ENCODE measurements around the gene MIA2.
A peak's percentile ranks its signal among the peaks of the same experiment; 100 is the strongest.

The MIA2 gene

GRCh38 chr14:39381366-39381765 is 147.7 kb downstream of the MIA2 start:
- Histone ChIP-seq H3K27ac (no peak overlapping the region), H4K20me1 (no peaks in the 10 kb centered on the region), H3K27me3 (no peaks in the 10 kb centered on the region), H3K4me1 (peaks cover 0 to 9% (median 0%) of the 10 kb centered on the region in 10 experiments; a peak in 5 of 20 replicates), H3K9me3 (replicated peaks in 1 of 11) (no peaks in the 10 kb centered on the region), H3K36me3 (0 out of 22 replicates have a peak, but pooled peaks cover 0 to 4% (median 0%) of the 10 kb centered on the region in 11 experiments), H3K4me2 (no peak overlapping the region), H3K9ac (no peak overlapping the region), H3K4me3 (no peak overlapping the region)
- no peak for TF ChIP-seq Cebpa-rat (IDR thresholded peaks at IDR 0.05)

DNA sequence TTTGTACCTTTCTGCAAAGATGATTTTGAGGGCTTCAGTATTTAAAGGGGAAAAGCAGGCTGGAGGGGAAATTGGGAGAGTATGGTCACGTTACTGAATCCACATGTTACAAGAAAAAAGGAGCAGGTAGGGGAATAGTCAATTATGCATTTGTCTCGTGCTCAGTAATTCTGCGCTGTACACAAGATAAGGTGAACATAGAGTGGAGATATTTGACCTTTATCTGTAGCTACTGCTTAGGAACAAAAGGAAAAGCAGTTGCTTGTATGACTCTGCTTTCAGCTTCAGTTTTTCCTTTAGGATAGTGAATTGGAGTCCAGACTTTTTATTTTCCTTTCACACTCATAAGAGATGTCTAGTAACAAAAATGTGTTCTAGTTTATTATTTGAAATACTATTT is 148.7 kb downstream of the MIA2 start:
- Histone ChIP-seq H4K20me1 (no peaks in the 10 kb centered on the region), H3K27me3 (no peaks in the 10 kb centered on the region), H3K9me3 (replicated peaks in 1 of 11) (no peaks in the 10 kb centered on the region), H3K4me2 (no peak overlapping the region), H3K4me1 (peaks cover 0 to 9% (median 0%) of the 10 kb centered on the region in 10 experiments; a peak in 5 of 20 replicates), H3K36me3 (peaks cover 0 to 4% (median 0%) of the 10 kb centered on the region in 11 experiments; a peak in 1 of 22 replicates), H3K9ac (no peak overlapping the region), H3K27ac (no peak overlapping the region), H3K4me3 (no peak overlapping the region)
- TF ChIP-seq Cebpa-rat (IDR thresholded peaks at IDR 0.05): no peak

DNA sequence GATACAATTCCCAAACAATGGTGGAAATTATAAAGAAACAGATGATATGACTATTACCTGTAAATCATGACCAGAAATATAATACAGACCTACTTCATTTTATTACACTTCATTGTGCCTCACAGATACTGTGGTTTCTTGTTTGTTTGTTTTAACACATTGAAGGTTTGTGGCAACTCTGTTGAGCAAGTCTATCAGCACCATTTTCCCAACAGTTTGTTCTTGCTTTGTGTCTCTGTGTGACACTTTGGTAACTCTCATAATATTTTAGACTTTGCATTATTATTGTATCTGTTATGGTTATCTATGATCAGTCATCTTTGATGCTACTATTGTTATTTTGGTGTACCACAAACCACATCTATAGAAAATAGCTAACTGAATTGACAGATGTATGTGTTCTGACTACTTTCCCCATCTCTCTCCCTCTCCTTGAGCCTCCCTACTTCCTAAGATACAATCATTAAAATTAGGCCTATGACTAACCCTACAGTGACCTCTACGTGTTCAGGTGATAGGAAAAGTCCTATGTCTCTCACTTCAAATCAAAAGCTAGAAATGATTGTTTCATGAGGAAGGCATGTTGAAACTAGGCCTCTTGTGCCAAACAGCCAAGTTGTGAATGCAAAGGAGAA is 149.4 kb downstream of the MIA2 start:
- H3K4me1 ChIP-seq: peaks cover 0 to 9% (median 0%) of the 10 kb centered on the region in 10 experiments; a peak in 5 of 20 replicates
- H3K9me3 ChIP-seq (replicated peaks in 1 of 11): no peaks in the 10 kb centered on the region
- H4K20me1 ChIP-seq: no peaks in the 10 kb centered on the region
- no peak overlapping the region for H3K4me3 ChIP-seq
- H3K27me3 ChIP-seq: no peaks in the 10 kb centered on the region
- H3K27ac ChIP-seq: no peak overlapping the region
- peaks cover 0 to 4% (median 0%) of the 10 kb centered on the region in 11 experiments; a peak in 1 of 22 replicates for H3K36me3 ChIP-seq
- no peak for TF ChIP-seq Cebpa-rat (IDR thresholded peaks at IDR 0.05)
- no peak overlapping the region for H3K9ac ChIP-seq
- H3K4me2 ChIP-seq: peak overlapping the region in 3 of 11 experiments; percentile 1 to 38 (median 18); a peak in 3 of 22 replicates

- Histone ChIP-seq H3K9me3 (replicated peaks in 1 of 11) (no peaks in the 10 kb centered on the region), H3K4me1 (peaks cover 0 to 9% (median 0%) of the 10 kb centered on the region in 10 experiments; a peak in 5 of 20 replicates), H3K4me3 (no peak overlapping the region), H3K36me3 (peaks cover 0 to 4% (median 0%) of the 10 kb centered on the region in 11 experiments; a peak in 1 of 22 replicates), H3K4me2 (peak overlapping the region in 1 of 11 experiments; percentile 1; a peak in 2 of 22 replicates), H4K20me1 (no peaks in the 10 kb centered on the region), H3K27ac (no peak overlapping the region), H3K27me3 (no peaks in the 10 kb centered on the region), H3K9ac (no peak overlapping the region)
- TF ChIP-seq Cebpa-rat (IDR thresholded peaks at IDR 0.05): no peak
Measured at GRCh38 chr14:39383741-39384140, 150.0 kb downstream of the MIA2 start.

DNA sequence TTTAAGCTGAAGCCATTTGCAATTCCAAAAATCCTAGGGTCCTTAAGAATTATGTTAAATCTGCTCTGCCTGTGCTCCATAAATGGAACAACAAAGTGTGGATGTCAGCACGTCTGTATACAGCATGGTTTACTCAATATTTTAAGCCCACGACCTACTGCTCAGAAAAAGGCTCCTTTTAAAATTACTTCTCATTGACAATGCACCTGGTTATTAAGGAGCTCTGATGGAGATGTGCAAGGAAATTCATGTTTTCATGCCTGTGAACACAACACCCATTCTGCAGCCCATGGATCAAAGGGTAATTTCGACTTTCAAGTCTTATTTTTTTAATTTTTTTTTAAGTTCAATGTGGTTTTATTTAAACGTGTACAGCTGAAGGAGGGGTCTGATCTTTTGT is 150.5 kb downstream of the MIA2 start:
- no peak overlapping the region for H3K9ac ChIP-seq
- peaks cover 0 to 4% (median 0%) of the 10 kb centered on the region in 11 experiments; a peak in 1 of 22 replicates for H3K36me3 ChIP-seq
- H3K27ac ChIP-seq: no peak overlapping the region
- H4K20me1 ChIP-seq: no peaks in the 10 kb centered on the region
- H3K27me3 ChIP-seq: no peaks in the 10 kb centered on the region
- no peak overlapping the region for H3K4me3 ChIP-seq
- H3K9me3 ChIP-seq (replicated peaks in 1 of 11): no peaks in the 10 kb centered on the region
- peaks cover 0 to 9% (median 0%) of the 10 kb centered on the region in 10 experiments; a peak in 5 of 20 replicates for H3K4me1 ChIP-seq
- no peak overlapping the region for H3K4me2 ChIP-seq
- TF ChIP-seq Cebpa-rat (IDR thresholded peaks at IDR 0.05): no peak

GRCh38 chr14:39393289-39393688 is 159.6 kb downstream of the MIA2 start:
- H4K20me1 ChIP-seq: no peaks in the 10 kb centered on the region; a peak in 2 of 22 replicates
- no peak overlapping the region for H3K4me2 ChIP-seq
- H3K4me3 ChIP-seq: no peak overlapping the region
- no peak for TF ChIP-seq Cebpa-rat (IDR thresholded peaks at IDR 0.05)
- no peak overlapping the region for H3K9ac ChIP-seq
- H3K27ac ChIP-seq: no peak overlapping the region
- no peaks in the 10 kb centered on the region for H3K27me3 ChIP-seq
- H3K9me3 ChIP-seq (replicated peaks in 1 of 11): no peaks in the 10 kb centered on the region
- H3K4me1 ChIP-seq: no peaks in the 10 kb centered on the region
- peaks cover 15 to 51% (median 39%) of the 10 kb centered on the region in 11 experiments; a peak in 21 of 22 replicates for H3K36me3 ChIP-seq

GRCh38 chr14:39395555-39396254 is 162.0 kb downstream of the MIA2 start:
- Histone ChIP-seq H3K27me3 (no peaks in the 10 kb centered on the region), H3K9me3 (replicated peaks in 1 of 11) (no peaks in the 10 kb centered on the region), H3K4me1 (no peaks in the 10 kb centered on the region), H3K36me3 (peaks cover 39 to 75% (median 62%) of the 10 kb centered on the region in 11 experiments; a peak in 21 of 22 replicates), H3K4me2 (no peak overlapping the region), H3K4me3 (no peak overlapping the region), H4K20me1 (peaks cover 0 to 9% (median 0%) of the 10 kb centered on the region in 11 experiments; a peak in 2 of 22 replicates), H3K27ac (no peak overlapping the region), H3K9ac (no peak overlapping the region)
- no peak for TF ChIP-seq Cebpa-rat (IDR thresholded peaks at IDR 0.05)

- H3K4me2 ChIP-seq: no peak overlapping the region
- H3K4me3 ChIP-seq: no peak overlapping the region
- no peak overlapping the region for H3K9ac ChIP-seq
- no peaks in the 10 kb centered on the region for H3K9me3 ChIP-seq (replicated peaks in 1 of 11)
- H3K4me1 ChIP-seq: no peaks in the 10 kb centered on the region
- no peak for TF ChIP-seq Cebpa-rat (IDR thresholded peaks at IDR 0.05)
- peaks cover 46 to 83% (median 69%) of the 10 kb centered on the region in 11 experiments; a peak in 21 of 22 replicates for H3K36me3 ChIP-seq
- H4K20me1 ChIP-seq: peaks cover 0 to 15% (median 0%) of the 10 kb centered on the region in 11 experiments; a peak in 5 of 22 replicates
- H3K27me3 ChIP-seq: no peaks in the 10 kb centered on the region
- H3K27ac ChIP-seq: no peak overlapping the region
Measured at GRCh38 chr14:39396448-39396847, 162.7 kb downstream of the MIA2 start.

GRCh38 chr14:39398382-39398781 is 164.7 kb downstream of the MIA2 start:
- no peak overlapping the region for H3K4me3 ChIP-seq
- no peaks in the 10 kb centered on the region for H3K4me1 ChIP-seq
- H3K4me2 ChIP-seq: no peak overlapping the region
- H3K9ac ChIP-seq: no peak overlapping the region
- H4K20me1 ChIP-seq: peaks cover 0 to 33% (median 0%) of the 10 kb centered on the region in 11 experiments; a peak in 6 of 22 replicates
- H3K36me3 ChIP-seq: peaks cover 49 to 90% (median 74%) of the 10 kb centered on the region in 11 experiments; a peak in 21 of 22 replicates
- H3K27me3 ChIP-seq: no peaks in the 10 kb centered on the region
- H3K9me3 ChIP-seq (replicated peaks in 1 of 11): peaks cover 0 to 4% (median 0%) of the 10 kb centered on the region in 11 experiments; a peak in 1 of 22 replicates
- H3K27ac ChIP-seq: no peak overlapping the region
- no peak for TF ChIP-seq Cebpa-rat (IDR thresholded peaks at IDR 0.05)
